A549 (cell line): ENCODE measurements around the gene CAMTA1. TPM values are rescaled to one million over a fixed set of nuclear protein-coding genes. Genes with fewer than 3 reads are reported as not detected.

ENCODE experiments used
- ATAC-seq, 2 experiments: fragments of 200-7000 bp in 1 of 2; fragments of >200 bp in 1 of 2; cut with Nextera tagmentation in 1 of 2; cut with Tn5 transposase in 1 of 2; 3 replicates each; pipeline versions ENCODE4 v1.8.0 to v1.9.1; 2018 to 2020; ENCODE audit warnings: mild to moderate bottlenecking in 1 of 2, moderate library complexity in 1 of 2
- CTCF ChIA-PET: fragments of 300-600 bp; sonication (Branson Sonifier 250); formaldehyde crosslinking; extraction: SDS; loops from one replicate; lab custom pipeline; 2021; ENCODE audit warnings: antibody characterized with exemption, inconsistent platforms; lab: Yijun Ruan, JAX
- POLR2A ChIA-PET: fragments of 350-600 bp; formaldehyde crosslinking; extraction: SDS; loops from one replicate; lab custom pipeline; 2021; ENCODE audit warnings: antibody characterized with exemption, inconsistent platforms; lab: Yijun Ruan, JAX
- DNase-seq, 2 experiments: peaks; one replicate each; pipeline versions ENCODE4 v3.0.0 to v3.0.0-alpha.2; 2011 to 2016; ENCODE audit warnings: low read depth in 1 of 2, low spot score in 1 of 2
- FAIRE-seq: peaks from 2 replicates; lab custom pipeline; 2011; peaks lifted over from hg19 to GRCh38; lab: Jason Lieb, UNC
- H3K27ac ChIP-seq, 2 experiments: fragments of >200 bp; sonication (Bioruptor Twin); formaldehyde crosslinking; 3 replicates each; pipeline ENCODE4 v1.5.1; 2016 to 2017
- H3K4me1 ChIP-seq: fragments of >200 bp; sonication (Bioruptor Twin); formaldehyde crosslinking; 3 replicates; pipeline ENCODE4 v1.6.1; 2016
- H3K4me2 ChIP-seq: fragments of >200 bp; sonication (Bioruptor Twin); formaldehyde crosslinking; 3 replicates; pipeline ENCODE4 v1.6.1; 2016
- H3K4me3 ChIP-seq: fragments of >200 bp; sonication (Bioruptor Twin); formaldehyde crosslinking; 3 replicates; pipeline ENCODE4 v1.5.1; 2016
- H3K9me3 ChIP-seq: fragments of >200 bp; sonication (Bioruptor Twin); formaldehyde crosslinking; 3 replicates; pipeline ENCODE4 v1.6.1; 2016
- E2F6 ChIP-seq: IDR thresholded peaks from 2 replicates; pipeline ENCODE4 v1.6.1; 2012; ENCODE audit warnings: low read depth, borderline replicate concordance
- ESRRA ChIP-seq: fragments of 150-350 bp; IDR thresholded peaks from 2 replicates; pipeline ENCODE4 v1.6.1; 2014; ENCODE audit warnings: mild to moderate bottlenecking, low read length, borderline replicate concordance
- FOXS1 ChIP-seq: fragments of 250-450 bp; sonication (Bioruptor Pico); IDR thresholded peaks from 2 replicates; pipeline ENCODE4 v1.5.0; 2020; ENCODE audit warnings: mild to moderate bottlenecking, moderate library complexity
- GATA3 ChIP-seq: IDR thresholded peaks from 2 replicates; pipeline ENCODE4 v1.6.1; 2012; ENCODE audit warnings: borderline replicate concordance
- HMGXB4 ChIP-seq: fragments of 250-450 bp; sonication (Bioruptor Pico); IDR thresholded peaks from 2 replicates; pipeline ENCODE4 v1.5.0; 2021; ENCODE audit warnings: mild to moderate bottlenecking, moderate library complexity, borderline replicate concordance
- HOXA7 ChIP-seq: fragments of 250-450 bp; sonication (Bioruptor Pico); IDR thresholded peaks from 2 replicates; pipeline ENCODE4 v1.5.0; 2020; ENCODE audit warnings: mild to moderate bottlenecking, moderate library complexity
- MAFK ChIP-seq: fragments of 450-650 bp; IDR thresholded peaks from 2 replicates; pipeline ENCODE4 v1.6.1; 2014; ENCODE audit not compliant: partially characterized antibody
- NR3C1 ChIP-seq: fragments of >200 bp; sonication (Bioruptor Twin); formaldehyde crosslinking; IDR thresholded peaks from 3 replicates; pipeline ENCODE4 v1.6.1; 2017
- PBX3 ChIP-seq: IDR thresholded peaks from 2 replicates; pipeline ENCODE4 v1.6.1; 2012
- PHF8 ChIP-seq: fragments of 200-600 bp; sonication (generic); IDR thresholded peaks from 2 replicates; pipeline ENCODE4 v1.6.1; 2016; ENCODE audit warnings: low read depth, mild to moderate bottlenecking, antibody characterized with exemption, moderate library complexity, borderline replicate concordance
- RAD21 ChIP-seq, 2 experiments: fragments of >200 bp in 1 of 2; sonication (Bioruptor Twin) in 1 of 2; formaldehyde crosslinking in 1 of 2; IDR thresholded peaks in 1 of 2; conservative IDR thresholded peaks in 1 of 2; 2 replicates in 1 of 2; 3 replicates in 1 of 2; pipeline ENCODE4 v1.6.1; 2012 to 2018; ENCODE audit warnings: inconsistent platforms in 1 of 2
- RCOR1 ChIP-seq: fragments of 150-350 bp; IDR thresholded peaks from 2 replicates; pipeline ENCODE4 v1.6.1; 2014; ENCODE audit warnings: antibody characterized with exemption, low read length, low read depth
- RNF2 ChIP-seq: fragments of 200-600 bp; sonication (generic); IDR thresholded peaks from 2 replicates; pipeline ENCODE4 v1.6.1; 2016; ENCODE audit warnings: low read depth, mild to moderate bottlenecking, antibody characterized with exemption, moderate library complexity, borderline replicate concordance
- WGBS: methylation state at CpG from one replicate; pipeline ENCODE4 v1.1.6; 2017; ENCODE audit errors: missing lambda C conversion rate; 5-methylcytosine and 5-hydroxymethylcytosine counted together
- polyA plus RNA-seq, 4 experiments: library from polyadenylated mRNA; depleted of rRNA in 3 of 4; stranded (reverse); fragments of >200 nt; fragmentation: RNase III in 1 of 4; extraction: RNeasy Plus Mini Kit Qiagen cat#74134 plus additional on column Dnase treatment in 1 of 4; gene quantifications; 2 replicates in 3 of 4; 3 replicates in 1 of 4; pipeline ENCODE4 v1.2.3, GENCODE V29; 2011 to 2017

CAMTA1 gene
- polyA plus RNA-seq, 2 of the 4 experiments (the other 2 are of a cell fraction) = 58.8 to 75.0 TPM

- no peak for TF ChIP-seq PHF8
- no peak for TF ChIP-seq RCOR1
- no peak for TF ChIP-seq E2F6
- no peak for TF ChIP-seq RNF2
- TF ChIP-seq GATA3 = no peak
- no peak for TF ChIP-seq HOXA7
- TF ChIP-seq, all 56 proteins: peak for 0
Measured at GRCh38 chr1:7095343-7095964, 310.2 kb downstream of the CAMTA1 start (continued).

GRCh38 chr1:7097938-7098592 lies 312.8 kb downstream of the CAMTA1 start:
- Histone ChIP-seq H3K9me3 (no peaks in the 10 kb centered on the region), H3K4me2 (no peak overlapping the region), H3K4me3 (no peak overlapping the region), H3K4me1 (no peaks in the 10 kb centered on the region), H3K27ac (no peak overlapping the region)
- DNase-seq (no peak), ATAC-seq (no peak), FAIRE-seq (no peak)
- CTCF ChIA-PET = interaction anchor here (0.6 to 1.4 kb wide), 5 partner anchors 17 to 498 kb away, joined by 3 to 7 read pairs (median 3); no protein-coding TSS in a partner anchor
- 86% methylated on average over 18 of the region's 21 CpGs for WGBS
- TF ChIP-seq RAD21 (conservative IDR thresholded peaks at IDR 0.05 in 1 of 2, IDR thresholded peaks at IDR 0.05 in 1 of 2) = no peak
- TF ChIP-seq RCOR1 = no peak
- TF ChIP-seq HMGXB4 = no peak
- TF ChIP-seq MAFK = peak; percentile 55
- POLR2A ChIA-PET = no interaction called here

- no peak for FAIRE-seq
Measured at GRCh38 chr1:7098641-7099040, 313.4 kb downstream of the CAMTA1 start.

GRCh38 chr1:7100479-7100878 lies 315.2 kb downstream of the CAMTA1 start:
- CTCF ChIA-PET = no interaction called here
- no peak for FAIRE-seq

More at GRCh38 chr1:7098641-7099040, 313.4 kb downstream of the CAMTA1 start:
- H3K4me2 ChIP-seq = no peak overlapping the region
- ChIA-PET CTCF (interaction anchor here (0.5 to 1.3 kb wide), 5 partner anchors 17 to 495 kb away, joined by 3 to 4 read pairs (median 3); no protein-coding TSS in a partner anchor), POLR2A (no interaction called here)
- no peaks in the 10 kb centered on the region for H3K9me3 ChIP-seq
- H3K27ac ChIP-seq = no peak overlapping the region
- H3K4me1 ChIP-seq = no peaks in the 10 kb centered on the region
- TF ChIP-seq FOXS1 (CRISPR knock-in tag) (no peak), NR3C1 (no peak), ESRRA (no peak), RAD21 (conservative IDR thresholded peaks at IDR 0.05 in 1 of 2, IDR thresholded peaks at IDR 0.05 in 1 of 2) (no peak)
- H3K4me3 ChIP-seq = no peak overlapping the region
- ATAC-seq = no peak
- 86% methylated on average over 4 of the region's 7 CpGs for WGBS
- no peak for DNase-seq

More at GRCh38 chr1:7100479-7100878, 315.2 kb downstream of the CAMTA1 start:
- no peak overlapping the region for H3K27ac ChIP-seq
- no peak overlapping the region for H3K4me3 ChIP-seq
- ATAC-seq (no peak), DNase-seq (no peak)
- POLR2A ChIA-PET = no interaction called here
- no peak for TF ChIP-seq PBX3
- 76% methylated on average over 8 of the region's 8 CpGs for WGBS
- no peaks in the 10 kb centered on the region for H3K4me1 ChIP-seq
- no peaks in the 10 kb centered on the region for H3K9me3 ChIP-seq
- H3K4me2 ChIP-seq = no peak overlapping the region
